NCI-H2171 treated with DMSO at 0.1 percent for 48 hours (cell line): ENCODE measurements around the gene OR52M1.
A peak's percentile ranks its signal among the peaks of the same experiment; 100 is the strongest.
"Not testable (repeated sequence)": the region's sequence is repeated elsewhere in the genome, so short reads cannot be mapped to it uniquely, and the experiment has no call there.

Experiments used
- DNase-seq: peaks from one replicate; lab custom pipeline; 2025; lab: John Stamatoyannopoulos, UW

OR52M1 gene, protein sequence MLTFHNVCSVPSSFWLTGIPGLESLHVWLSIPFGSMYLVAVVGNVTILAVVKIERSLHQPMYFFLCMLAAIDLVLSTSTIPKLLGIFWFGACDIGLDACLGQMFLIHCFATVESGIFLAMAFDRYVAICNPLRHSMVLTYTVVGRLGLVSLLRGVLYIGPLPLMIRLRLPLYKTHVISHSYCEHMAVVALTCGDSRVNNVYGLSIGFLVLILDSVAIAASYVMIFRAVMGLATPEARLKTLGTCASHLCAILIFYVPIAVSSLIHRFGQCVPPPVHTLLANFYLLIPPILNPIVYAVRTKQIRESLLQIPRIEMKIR

DNA sequence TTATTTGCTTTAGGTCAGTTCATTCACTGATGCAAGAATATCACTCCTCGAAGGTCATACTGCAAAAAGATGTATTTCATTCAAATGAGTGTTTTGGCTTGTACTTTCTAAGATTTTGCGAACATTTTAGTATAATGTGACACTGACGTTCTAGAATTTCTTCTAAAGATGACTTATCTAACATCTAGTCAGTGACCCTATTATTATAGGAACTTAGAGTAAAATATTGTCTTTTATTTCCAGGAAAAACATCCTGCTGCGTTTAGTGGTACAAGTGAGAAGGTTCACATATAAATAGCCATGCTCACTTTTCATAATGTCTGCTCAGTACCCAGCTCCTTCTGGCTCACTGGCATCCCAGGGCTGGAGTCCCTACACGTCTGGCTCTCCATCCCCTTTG is at the start of gene OR52M1:
OR52M1 (plus strand) TSS at position 301 of the 400 bp plus-strand sequence; CDS start at position 301, 0 bp downstream.
- DNase-seq = no peak

DNA sequence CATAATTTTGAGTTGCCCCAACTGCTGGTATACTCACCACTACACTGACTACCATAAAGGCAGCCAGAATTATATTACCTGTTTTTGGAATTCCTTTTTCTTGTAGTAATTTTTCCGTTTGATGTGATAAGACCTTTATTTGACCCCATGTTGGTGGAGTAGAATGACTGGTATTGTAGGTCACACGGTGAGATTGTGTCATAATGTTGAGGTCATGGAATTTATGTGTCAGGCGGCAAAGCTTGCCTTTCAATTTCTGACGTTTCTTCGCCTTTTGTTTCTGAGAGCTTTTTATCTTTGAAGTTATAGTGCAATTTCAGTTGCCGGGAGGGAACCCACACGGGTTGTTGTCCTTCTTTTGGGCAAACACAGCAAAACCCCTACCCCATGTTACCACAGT is 49.5 kb upstream of the OR52M1 start:
- no peak for DNase-seq

DNA sequence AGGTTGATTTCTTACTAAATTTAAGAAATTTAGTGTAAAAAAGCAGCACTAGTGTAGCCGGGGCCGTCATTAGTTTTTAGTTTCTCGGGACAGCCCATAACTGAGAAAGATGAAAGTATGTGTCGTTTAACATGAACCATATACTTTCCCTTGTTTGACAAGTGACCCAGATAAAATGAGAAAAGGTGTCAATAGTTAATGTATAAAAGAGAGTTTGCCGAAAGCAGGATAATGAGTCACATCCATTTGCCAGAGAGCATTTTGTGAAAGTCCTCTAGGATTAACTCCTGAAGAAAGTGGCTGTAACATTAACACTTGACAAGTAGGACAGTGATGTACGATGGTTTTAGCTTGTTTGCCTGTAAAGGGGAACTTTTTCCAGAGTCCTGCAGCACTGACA is 49.0 kb upstream of the OR52M1 start:
- DNase-seq = no peak

DNA sequence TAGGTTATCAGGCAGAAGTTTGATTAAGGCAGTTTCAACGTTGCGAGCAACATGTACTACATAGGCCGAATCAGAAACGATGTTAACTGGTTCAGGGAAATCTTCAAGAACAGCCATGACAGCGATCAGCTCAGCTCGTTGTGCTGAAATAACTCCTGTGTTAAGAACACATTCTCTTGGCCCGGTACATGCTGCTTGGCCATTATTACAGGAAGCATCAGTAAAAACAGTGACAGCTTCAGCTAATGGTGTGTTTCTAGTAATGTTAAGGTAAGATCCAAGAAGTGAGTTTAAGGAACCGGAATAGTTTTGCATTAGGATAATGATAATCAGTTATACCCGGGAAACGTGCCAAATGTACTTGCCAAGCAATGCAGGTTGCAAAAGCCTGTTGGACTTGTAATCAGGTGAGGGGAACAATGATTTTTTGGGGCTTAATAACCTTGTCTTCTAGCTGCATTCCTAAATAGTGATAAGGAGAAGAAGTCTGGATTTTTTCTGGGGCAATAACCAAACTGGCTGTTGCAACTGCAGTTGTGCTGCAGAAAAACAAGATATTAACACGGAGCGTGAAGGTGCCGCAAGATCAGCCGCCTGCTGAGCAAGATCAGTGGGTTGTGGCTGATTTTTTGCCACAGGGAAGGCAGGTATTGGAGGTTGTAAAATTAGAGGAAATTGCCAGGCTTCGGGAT is 48.3 kb upstream of the OR52M1 start:
- no peak for DNase-seq

DNA sequence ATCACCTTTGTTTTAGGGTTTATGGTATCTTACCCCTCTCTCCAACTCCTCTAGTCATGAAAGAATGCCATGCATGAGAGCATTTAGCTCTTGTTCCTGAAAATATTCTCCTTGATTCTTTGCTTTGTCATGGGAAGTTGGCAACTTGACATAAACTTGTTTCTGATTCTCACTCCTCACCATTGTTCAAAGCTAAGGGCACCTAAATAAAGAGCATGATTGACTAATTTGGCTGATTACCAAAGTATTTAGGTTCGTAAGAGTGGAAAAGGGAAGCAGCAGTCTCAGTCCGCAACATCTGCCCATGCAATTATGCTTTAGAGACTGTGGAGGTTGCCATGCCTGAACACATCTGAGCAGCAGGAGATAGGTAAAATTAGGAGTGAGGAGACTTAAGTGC is 36.1 kb upstream of the OR52M1 start:
- DNase-seq = peak; percentile 30

DNA sequence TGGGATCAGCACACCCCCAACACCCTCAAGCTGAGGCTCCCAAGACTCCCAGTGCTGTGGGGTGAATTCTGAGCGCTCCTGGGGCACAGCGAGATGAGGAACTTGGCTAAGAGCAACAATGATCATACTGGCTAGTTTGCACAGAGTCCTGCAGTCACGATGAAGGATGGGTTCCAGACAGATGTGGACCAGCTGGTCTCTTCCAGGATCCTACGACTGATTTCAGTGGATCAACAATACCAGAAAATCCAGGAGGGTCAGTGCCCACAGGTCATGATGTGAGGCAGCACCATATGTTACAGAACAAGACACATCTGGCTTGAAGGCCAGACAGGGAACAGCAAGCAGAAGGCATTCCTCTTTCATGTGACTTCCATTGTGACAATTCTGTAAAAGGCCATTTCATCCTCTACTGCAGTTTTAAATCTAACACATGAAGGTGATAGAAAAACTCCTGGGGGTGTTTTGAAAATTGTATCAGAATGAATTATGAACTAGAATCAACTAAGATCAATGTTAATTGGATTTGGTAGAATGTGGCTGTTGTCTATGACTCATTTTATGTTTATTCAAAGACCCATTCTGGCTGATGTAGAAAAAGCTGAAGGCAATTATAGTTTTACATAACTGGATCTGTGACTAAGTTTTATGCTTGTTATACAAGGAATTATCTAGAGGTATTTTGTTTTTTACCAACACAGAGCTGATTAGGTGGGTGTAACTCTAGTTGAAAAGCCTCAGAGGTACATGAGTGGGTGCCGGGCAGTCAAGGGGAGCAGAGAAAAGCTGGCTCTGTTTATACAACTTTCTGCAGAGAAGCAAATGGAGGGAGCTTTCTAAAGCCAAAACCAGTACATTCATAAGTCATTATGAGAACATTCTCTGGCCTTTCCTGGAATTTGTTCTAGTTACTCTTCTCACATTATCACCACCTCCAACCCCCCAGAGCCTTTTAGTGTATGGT is 33.4 kb upstream of the OR52M1 start:
- DNase-seq = no peak

DNA sequence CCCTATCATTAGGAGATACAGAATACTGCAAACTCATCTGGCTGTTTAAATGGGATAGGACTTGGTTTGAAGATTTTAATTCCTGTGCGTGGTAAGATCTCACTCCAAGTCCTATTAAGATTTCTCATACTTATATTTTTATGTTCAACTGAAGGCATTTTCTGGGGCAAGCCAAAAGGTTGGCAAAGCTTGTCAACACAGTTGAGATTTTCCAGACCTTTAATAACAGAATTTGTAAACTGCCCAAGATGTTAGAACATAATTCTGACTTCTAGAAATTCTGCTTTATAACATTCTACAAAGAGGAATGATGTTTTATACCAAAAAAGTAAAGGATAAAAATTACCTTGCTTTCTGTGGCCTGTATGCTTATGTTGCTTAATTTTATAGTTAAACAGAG is 30.8 kb upstream of the OR52M1 start:
- DNase-seq = no peak

DNA sequence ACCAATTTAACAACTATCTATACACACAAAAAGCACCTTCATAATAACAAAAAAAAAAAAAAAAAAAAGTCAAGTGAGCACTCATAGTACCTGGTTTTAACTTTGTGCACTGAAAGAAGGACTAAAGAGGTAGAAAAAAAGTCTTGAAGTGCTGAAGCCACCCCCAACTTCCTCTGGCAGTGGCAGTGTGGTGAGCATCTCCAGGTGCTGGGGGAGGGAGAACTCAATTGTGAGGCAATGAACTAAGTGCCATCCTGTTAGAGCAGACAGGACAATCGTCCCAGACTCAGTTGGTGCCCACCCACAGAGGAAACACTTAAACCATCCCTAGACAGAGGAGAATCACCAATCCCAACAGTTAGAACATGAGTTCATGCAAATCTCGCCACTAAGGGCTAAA is 22.7 kb upstream of the OR52M1 start:
- DNase-seq = no peak

DNA sequence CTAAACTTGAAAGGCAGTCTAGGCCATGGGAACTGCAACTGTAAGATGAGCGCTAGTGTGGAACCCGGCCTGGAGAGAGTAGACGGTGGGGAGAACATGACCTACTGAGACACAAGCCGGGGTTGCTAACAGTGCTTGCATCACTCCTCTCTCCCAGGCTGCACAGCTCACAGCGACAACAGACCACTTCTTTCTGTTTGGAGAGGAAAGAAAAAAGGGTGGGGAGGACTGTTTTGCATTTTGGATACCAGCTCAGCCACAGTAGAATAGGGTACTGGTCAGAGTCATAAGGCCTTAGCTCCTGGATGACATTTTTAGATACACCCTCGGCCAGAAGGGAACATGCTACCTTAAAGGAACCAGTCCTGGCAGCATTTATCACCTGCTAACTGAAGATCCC is 22.2 kb upstream of the OR52M1 start:
- no peak for DNase-seq

DNA sequence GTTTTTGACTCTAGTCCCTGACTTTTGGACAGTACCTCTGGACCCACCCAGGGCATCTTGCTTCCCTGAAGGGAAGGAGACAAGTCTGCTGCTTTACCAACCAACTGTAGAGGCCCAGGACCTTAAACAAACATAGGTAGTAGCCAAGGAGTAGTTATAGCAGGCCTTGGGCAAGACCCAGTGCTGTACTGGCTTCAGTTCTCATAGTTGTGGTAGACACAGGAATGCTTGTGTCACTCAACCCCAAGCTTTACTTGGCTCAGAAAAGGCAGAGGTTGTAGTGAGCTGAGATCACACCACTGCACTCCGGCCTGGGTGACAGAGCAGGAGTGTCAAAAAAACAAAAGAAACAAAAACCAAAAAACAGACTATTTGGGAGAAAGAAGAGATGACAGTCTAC is 21.3 kb upstream of the OR52M1 start:
- no peak for DNase-seq

DNA sequence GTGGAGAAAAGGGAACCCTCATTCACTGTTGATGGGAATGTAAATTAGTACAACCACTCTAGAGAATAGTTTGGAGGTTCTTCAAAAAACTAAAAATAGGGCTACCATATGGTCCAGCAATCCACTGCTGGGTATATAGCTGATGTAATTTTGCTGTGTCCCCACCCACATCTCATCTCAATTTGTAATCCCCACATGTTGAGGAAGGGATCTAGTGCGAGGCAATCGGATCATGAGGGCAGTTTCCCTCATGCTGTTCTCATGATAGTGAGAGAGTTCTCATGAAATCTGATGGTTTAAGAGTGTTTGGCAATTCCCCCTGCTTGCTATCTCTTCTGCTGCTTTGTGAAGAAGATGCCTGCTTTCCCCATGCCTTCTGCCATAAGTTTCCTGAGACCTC is 17.1 kb upstream of the OR52M1 start:
- DNase-seq = no peak

DNA sequence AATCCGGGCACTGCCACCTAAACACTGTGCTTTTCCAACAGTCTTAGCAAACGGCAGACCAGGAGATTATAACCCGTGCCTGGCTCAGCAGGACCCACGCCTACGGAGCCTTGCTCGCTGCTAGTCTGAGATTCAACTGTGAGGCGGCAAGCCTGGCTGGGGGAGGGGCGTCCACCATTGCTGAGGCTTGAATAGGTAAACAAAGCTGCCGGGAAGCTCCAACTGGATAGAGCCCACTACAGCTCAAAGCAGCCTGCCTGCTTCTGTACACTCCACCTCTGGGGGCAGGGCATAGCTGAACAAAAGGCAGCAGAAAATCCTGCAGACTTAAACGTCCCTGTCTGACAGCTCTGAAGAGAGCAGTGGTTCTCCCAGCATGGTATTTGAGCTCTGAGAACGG is 13.3 kb upstream of the OR52M1 start:
- DNase-seq = not testable (repeated sequence)

DNA sequence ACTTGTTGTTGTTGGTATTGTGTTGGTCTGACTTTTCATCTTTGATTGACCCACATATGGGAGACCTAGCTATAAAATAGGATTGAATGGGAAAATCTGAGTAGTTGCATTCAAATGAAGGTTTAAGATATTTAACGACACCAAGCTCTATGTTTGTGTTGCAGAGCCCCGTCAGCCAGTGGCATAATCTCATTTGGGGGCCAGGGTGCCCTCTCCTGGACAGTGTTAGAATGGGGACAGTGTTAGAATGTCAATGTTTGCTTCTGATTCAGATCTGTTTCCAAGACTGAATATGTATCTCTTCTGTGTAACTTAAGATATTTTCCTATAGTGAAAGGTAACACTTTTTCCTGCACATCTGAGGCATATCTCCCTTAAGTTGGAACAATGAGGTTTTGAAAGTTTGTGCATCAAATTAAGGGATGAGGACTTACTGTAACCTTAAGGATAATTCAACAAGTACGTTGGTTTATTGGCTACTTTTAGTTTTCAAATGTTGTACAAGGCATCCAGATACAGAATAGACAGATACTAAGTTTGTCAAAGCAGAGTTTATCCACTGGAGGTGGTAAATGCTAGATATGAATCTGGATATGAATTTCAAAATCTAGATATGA is 5.3 kb upstream of the OR52M1 start:
- peak; percentile 1 for DNase-seq

DNA sequence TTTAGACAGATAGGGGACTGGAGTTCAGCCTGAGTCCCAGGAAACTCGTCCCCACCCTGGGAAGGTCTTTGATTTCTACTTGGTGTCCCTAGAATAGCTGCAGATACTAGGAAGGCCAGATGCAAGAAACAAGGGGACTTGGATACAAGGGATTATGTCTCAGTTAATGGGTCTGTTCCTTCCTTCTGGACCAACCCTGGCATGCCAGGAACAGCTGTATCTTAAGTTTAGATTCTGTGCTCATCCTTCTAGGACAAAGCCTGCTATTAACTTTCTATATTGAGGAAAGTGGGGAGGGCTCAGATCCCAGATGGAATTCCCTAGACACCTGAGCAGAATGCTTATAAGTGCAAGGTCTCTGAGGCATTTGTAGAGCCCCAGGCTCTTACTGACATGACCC is 3.9 kb upstream of the OR52M1 start:
- no peak for DNase-seq

DNA sequence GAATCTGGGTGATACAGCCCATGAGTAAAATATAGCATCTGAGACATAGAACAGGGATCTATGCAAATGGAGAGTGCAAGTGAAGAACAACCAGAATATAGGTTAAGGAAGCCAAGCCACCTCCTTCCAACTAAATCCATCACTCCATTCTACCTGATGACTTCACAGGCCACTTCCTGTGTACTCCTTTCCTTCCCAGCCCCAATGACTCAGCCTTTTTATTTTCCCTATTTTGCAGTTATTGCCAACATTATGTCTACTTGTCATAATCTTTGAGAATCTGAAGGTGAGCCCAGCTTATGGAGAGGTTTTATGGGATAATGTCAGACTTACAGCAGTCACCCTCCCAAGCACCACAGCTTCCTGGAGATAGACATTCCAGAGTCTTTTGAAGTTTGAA is 1.4 kb upstream of the OR52M1 start:
- DNase-seq = no peak

DNA sequence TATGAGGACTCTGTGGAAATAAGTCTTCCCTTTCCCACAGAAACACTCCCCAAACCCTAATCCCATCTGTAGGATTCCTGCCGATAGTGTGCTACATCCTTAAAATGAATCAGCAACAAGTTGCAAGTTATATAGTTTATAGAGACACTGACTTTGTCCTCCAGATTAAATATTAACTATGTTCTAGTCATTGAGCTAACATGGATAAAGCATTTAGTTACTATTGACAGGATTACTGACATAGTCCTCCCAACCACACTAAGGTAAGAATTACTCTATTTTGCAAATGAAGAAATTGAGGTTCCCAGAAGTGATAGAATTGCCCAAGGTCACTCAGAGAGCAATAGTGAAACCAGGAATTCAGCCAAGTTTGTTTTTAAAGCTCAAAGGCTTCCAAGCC is 1.9 kb downstream of the OR52M1 start:
- no peak for DNase-seq

DNA sequence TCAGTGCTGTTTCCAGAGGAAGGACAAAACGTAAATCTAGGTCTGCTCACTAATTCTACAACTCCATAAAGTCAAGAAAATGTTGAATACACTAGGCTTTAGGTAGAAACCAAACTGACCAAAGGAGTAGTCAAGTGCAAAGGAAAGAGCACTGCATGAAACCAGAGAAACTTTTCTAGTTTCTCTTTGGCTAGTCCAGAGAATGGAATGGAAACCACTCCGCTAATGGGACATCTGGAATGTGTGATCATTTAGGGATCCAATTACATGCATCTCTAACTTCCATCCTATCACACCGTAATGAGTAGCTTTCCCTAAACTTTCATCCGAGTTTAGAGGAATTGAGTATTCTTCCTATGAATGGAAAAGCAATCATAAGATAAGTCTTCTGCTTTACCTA is 2.4 kb downstream of the OR52M1 start:
- DNase-seq = no peak

DNA sequence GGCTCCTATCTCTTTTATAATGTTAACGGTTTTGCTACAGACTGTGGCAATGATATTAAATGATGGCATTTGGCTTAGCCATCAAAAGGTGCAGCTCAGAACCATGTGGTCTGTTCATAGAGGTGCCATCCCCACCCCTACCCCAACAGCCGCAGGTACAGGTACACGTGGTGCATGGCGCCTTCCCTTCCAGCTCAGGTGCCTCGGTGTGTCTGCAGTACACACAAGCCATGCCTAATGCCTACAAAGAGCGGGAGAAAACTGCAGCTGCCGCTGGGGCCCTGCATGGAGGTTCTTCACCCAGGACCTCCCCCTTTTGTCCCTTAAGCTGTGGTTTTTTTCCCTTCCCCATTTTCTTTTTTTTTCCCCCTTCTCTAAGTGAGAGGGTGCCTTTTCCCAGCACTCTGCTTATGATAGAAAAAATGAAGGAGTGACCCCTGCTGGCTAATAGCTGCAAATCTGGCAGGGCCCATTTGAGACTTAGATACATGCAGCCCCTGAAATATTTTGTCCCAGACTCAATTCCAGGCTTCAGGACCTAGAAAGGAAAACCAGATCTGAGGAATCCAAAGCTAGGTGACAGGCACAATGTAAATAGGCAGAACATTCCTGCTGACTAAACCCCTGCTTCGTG is 6.5 kb downstream of the OR52M1 start:
- no peak for DNase-seq

DNA sequence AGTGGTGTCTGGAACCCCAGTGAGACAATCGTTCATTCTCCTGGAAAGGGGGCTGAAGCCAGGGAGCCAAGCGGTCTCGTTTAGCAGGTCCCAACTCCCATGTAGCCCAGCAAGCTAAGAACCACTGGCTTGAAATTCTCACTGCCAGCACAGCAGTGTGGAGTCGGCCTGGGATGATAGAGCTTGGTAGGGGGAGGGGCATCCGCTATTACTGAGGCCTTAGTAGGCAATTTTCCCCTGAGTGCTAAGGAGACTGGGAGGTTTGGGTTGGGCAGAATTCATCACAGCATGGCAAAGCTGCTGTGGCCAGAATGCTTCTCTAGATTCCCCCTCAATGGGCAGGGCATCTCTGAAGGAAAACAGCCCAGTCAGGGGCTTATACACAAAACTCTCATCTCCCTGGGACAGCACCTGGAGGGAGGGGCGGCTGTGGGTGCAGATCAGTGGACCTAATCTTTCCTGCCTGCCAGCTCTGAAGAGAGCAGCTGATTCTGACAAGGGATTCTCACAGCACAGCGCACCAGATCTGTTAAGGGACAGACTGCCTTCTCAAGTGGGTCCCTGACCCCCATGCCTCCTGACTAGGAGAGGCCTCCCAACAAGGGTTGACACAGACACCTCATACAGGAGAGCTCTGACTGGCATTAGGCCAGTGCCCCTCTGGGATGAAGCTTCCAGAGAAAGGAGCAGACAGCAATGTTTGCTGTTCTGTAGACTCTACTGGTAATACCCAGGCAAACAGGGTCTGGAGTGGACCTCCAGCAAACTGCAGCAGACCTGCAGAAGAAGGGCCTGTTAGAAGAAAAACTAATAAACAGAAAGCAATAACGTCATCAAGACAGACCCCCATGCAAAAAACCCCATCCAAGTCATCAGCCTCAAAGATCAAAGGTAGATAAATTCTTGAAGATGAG is 14.8 kb downstream of the OR52M1 start:
- no peak for DNase-seq

DNA sequence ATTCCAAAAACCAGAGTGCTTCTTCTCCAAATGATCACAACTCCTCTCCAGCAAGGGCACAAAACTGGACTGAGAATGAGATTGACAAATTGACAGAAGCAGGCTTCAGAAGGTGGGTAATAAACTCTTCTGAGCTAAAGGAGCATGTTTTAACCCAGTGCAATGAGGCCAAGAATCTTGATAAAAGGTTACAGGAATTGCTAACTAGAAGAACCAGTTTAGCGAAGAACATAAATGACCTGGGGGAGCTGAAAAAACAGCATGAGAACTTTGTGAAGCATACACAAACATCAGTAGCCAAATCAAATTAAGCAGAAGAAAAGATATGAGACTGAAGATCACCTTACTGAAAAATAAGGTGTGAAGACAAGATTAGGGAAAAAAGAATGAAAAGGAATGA is 15.5 kb downstream of the OR52M1 start:
- no peak for DNase-seq

DNA sequence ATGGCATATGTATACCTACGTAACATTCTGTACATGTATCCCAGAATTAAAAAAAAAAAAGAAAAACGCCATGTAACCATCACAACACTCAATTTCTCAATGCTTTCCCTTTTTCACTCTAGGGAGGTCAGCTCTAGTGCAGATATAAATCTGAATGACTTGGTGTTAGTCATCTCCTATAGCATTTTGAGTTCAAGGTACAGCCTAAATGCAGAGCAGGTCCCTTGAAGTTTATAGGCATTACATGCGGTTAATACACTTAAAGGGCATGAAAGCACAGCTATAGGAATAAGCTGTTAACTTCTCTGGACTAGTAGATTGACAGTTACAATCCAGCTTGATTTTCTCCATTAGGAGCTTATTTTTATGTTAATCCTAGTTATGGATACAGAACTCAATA is 20.4 kb downstream of the OR52M1 start:
- DNase-seq = no peak
